Thyroid gland (tissue), 4 donors: Measurements from ENCODE around the gene OR2A5. TPM values are rescaled to one million over a fixed set of nuclear protein-coding genes. Genes with fewer than 3 reads are reported as not detected.

Experiments used
- DNase-seq, 2 donors: peaks; one replicate each; pipeline ENCODE4 v3.0.0-alpha.2; 2019
- H3K27ac ChIP-seq, 3 donors: fragments of 200-600 bp; sonication (generic); 1 replicate in 2 of 3; 2 replicates in 1 of 3; pipeline ENCODE4 v1.5.1; 2016 to 2019; ENCODE audit warnings: mild to moderate bottlenecking in 1 of 3, moderate library complexity in 1 of 3
- H3K27me3 ChIP-seq: fragments of 200-600 bp; sonication (generic); one replicate; pipeline ENCODE4 v1.5.1; 2019
- H3K36me3 ChIP-seq, 2 donors: fragments of 200-600 bp; sonication (generic); one replicate each; pipeline ENCODE4 v1.5.1; 2016 to 2019
- H3K4me1 ChIP-seq, 2 donors: fragments of 200-600 bp; sonication (generic); one replicate each; pipeline ENCODE4 v1.5.1; 2017 to 2019
- H3K4me3 ChIP-seq, 3 donors: fragments of 200-600 bp; sonication (generic); replicated peaks in 1 of 3; 1 replicate in 2 of 3; 2 replicates in 1 of 3; pipeline ENCODE4 v1.5.1; 2016; ENCODE audit warnings: mild to moderate bottlenecking in 1 of 3
- H3K9me3 ChIP-seq: fragments of 200-600 bp; sonication (generic); one replicate; pipeline ENCODE4 v1.5.1; 2017
- CTCF ChIP-seq, 6 experiments: fragments of 200-600 bp in 3 of 6; fragments of 450-650 bp in 3 of 6; sonication (generic) in 3 of 6; IDR thresholded peaks; one replicate each; pipeline ENCODE4 v1.5.1; 2016 to 2019; ENCODE audit warnings: antibody characterized with exemption in 6 of 6, mild to moderate bottlenecking in 2 of 6, inconsistent platforms in 1 of 6, moderate library complexity in 1 of 6
- POLR2A ChIP-seq, 2 donors: fragments of 450-650 bp; IDR thresholded peaks; one replicate each; pipeline ENCODE4 v1.6.1; 2017; ENCODE audit warnings: antibody characterized with exemption in 2 of 2, mild to moderate bottlenecking in 2 of 2, moderate library complexity in 1 of 2
- WGBS, 2 donors: methylation state at CpG; one replicate each; pipeline ENCODE4 v1.1.5; 2017; 5-methylcytosine and 5-hydroxymethylcytosine counted together
- intact Hi-C: fragments of 100-400 bp; cut with DNase I; formaldehyde crosslinking; loops from one replicate; pipeline ENCODE4 v1.15.1; 2023
- total RNA-seq, 4 donors: library from RNA; depleted of rRNA; stranded (reverse); fragments of >200 nt; gene quantifications; one replicate each; pipeline ENCODE4 v1.2.3, GENCODE V29; 2016

The OR2A5 gene
- total RNA-seq, 4 donors from 2014 or later = not detected

GRCh38 chr7:144032985-144033709 is 15.6 kb upstream of the OR2A5 start:
- 58 to 75% methylated on average over 1 of the region's 1 CpG for WGBS, 2 donors

GRCh38 chr7:144035385-144035784 is 13.4 kb upstream of the OR2A5 start:
- Histone ChIP-seq H3K9me3 (no peaks in the 10 kb centered on the region), H3K27ac (no peak overlapping the region), H3K4me3 (no peak overlapping the region), H3K27me3 (no peaks in the 10 kb centered on the region), H3K36me3 (no peaks in the 10 kb centered on the region), H3K4me1 (no peaks in the 10 kb centered on the region)
- TF ChIP-seq POLR2A (IDR thresholded peaks at IDR 0.05) (no peak), CTCF (IDR thresholded peaks at IDR 0.05) (no peak)
- intact Hi-C loops = no loop called here
- no peak for DNase-seq

More at GRCh38 chr7:144032985-144033709, 15.6 kb upstream of the OR2A5 start:
- no peak for TF ChIP-seq CTCF (IDR thresholded peaks at IDR 0.05)
- Histone ChIP-seq H3K4me1 (no peaks in the 10 kb centered on the region), H3K9me3 (no peaks in the 10 kb centered on the region), H3K27me3 (no peaks in the 10 kb centered on the region), H3K36me3 (no peaks in the 10 kb centered on the region), H3K27ac (no peak overlapping the region), H3K4me3 (no peak overlapping the region)
- intact Hi-C loops = no loop called here
- DNase-seq = no peak

- Histone ChIP-seq H3K36me3 (no peaks in the 10 kb centered on the region), H3K4me3 (no peak overlapping the region), H3K27ac (no peak overlapping the region), H3K9me3 (no peaks in the 10 kb centered on the region), H3K4me1 (no peaks in the 10 kb centered on the region), H3K27me3 (no peaks in the 10 kb centered on the region)
- no peak for DNase-seq
- WGBS, 2 donors = 91 to 93% methylated on average over 1 of the region's 1 CpG
- intact Hi-C loops = no loop called here
- no peak for TF ChIP-seq CTCF (IDR thresholded peaks at IDR 0.05)
- TF ChIP-seq POLR2A (IDR thresholded peaks at IDR 0.05) = no peak
Observed at GRCh38 chr7:144036302-144036885, 12.4 kb upstream of the OR2A5 start.

- intact Hi-C loops = no loop called here
- Histone ChIP-seq H3K4me1 (no peaks in the 10 kb centered on the region), H3K36me3 (no peaks in the 10 kb centered on the region), H3K9me3 (no peaks in the 10 kb centered on the region), H3K27ac (no peak overlapping the region), H3K4me3 (no peak overlapping the region), H3K27me3 (no peaks in the 10 kb centered on the region)
- TF ChIP-seq POLR2A (IDR thresholded peaks at IDR 0.05) = no peak
- TF ChIP-seq CTCF (IDR thresholded peaks at IDR 0.05) = no peak
- DNase-seq = no peak
- 63 to 64% methylated on average over 1 of the region's 1 CpG for WGBS, 2 donors
Observed at GRCh38 chr7:144037414-144038035, 11.2 kb upstream of the OR2A5 start.

GRCh38 chr7:144038887-144039286 is 9.9 kb upstream of the OR2A5 start:
- Histone ChIP-seq H3K27ac (no peak overlapping the region), H3K36me3 (no peaks in the 10 kb centered on the region), H3K4me1 (no peaks in the 10 kb centered on the region), H3K9me3 (no peaks in the 10 kb centered on the region), H3K4me3 (no peak overlapping the region), H3K27me3 (no peaks in the 10 kb centered on the region)
- TF ChIP-seq CTCF (IDR thresholded peaks at IDR 0.05) = no peak
- no peak for TF ChIP-seq POLR2A (IDR thresholded peaks at IDR 0.05)
- DNase-seq = no peak
- WGBS, 2 donors = 39 to 41% methylated on average over 4 of the region's 4 CpGs
- intact Hi-C loops = no loop called here
